ENCODE results near the gene HOXB8. TPM values are rescaled to one million over a fixed set of nuclear protein-coding genes. Genes with fewer than 3 reads are reported as not detected.

The HOXB8 gene
- total and polyA plus RNA-seq, 10 of the 15 experiments (the other 5 are each of a cell fraction or from before 2014, with no cell fraction given), result 0.21 TPM; not detected in 9

- peaks cover 7% of the 10 kb centered on the region for H3K79me2 ChIP-seq (ENCODE audit: control insufficient read depth, insufficient read depth, low read length)
- no peak overlapping the region for H3K4me2 ChIP-seq (ENCODE audit: control insufficient read depth, insufficient read depth)
- ChIA-PET POLR2A (interaction anchor here (0.9 kb wide), 1 partner anchor 69 kb away, joined by 3 read pairs; no protein-coding TSS in a partner anchor), RAD21 (ENCODE audit: unreplicated experiment) (interaction anchor here (1.0 kb wide), 2 partner anchors 27 to 61 kb away, joined by 3 read pairs; no protein-coding TSS in a partner anchor), CTCF (interaction anchor here (0.5 kb wide), 1 partner anchor 489 kb away, joined by 3 read pairs; no protein-coding TSS in a partner anchor), SMC1A (ENCODE audit: uncharacterized antibody, unreplicated experiment) (interaction anchor here (1.0 to 1.3 kb wide), 6 partner anchors 9 to 140 kb away, joined by 3 to 7 read pairs (median 4); no protein-coding TSS in a partner anchor)
- no peaks in the 10 kb centered on the region for H3K27me3 ChIP-seq (replicated peaks in 1 of 2; ENCODE audit: control insufficient read depth in 2 of 2, insufficient read depth in 2 of 2, low read length in 1 of 2)
- BruUV-seq (replicated peaks), result no TSS peak
- H4K20me1 ChIP-seq (ENCODE audit: control insufficient read depth, insufficient read depth), result no peaks in the 10 kb centered on the region
- H3K36me3 ChIP-seq (ENCODE audit: control insufficient read depth in 2 of 2, insufficient read depth in 2 of 2, low read length in 1 of 2), result no peaks in the 10 kb centered on the region
- H3K4me3 ChIP-seq, result no peak overlapping the region
- ATAC-seq, result no peak
- H2AFZ ChIP-seq (ENCODE audit: control insufficient read depth, low read depth, low read length), result no peak overlapping the region
- no peaks in the 10 kb centered on the region for H3K9me3 ChIP-seq (replicated peaks; ENCODE audit: control insufficient read depth, insufficient read depth, low read length)
- intact Hi-C loops (cut with micrococcal nuclease; ENCODE audit: unreplicated experiment) (no loop called here), in situ Hi-C loops (cut with MboI) (no loop called here)
- H3K4me1 ChIP-seq (ENCODE audit: control insufficient read depth, insufficient read depth, low read length), result peaks cover 13% of the 10 kb centered on the region
- no peak for FAIRE-seq
- no peak overlapping the region for H3K27ac ChIP-seq (ENCODE audit: control insufficient read depth, insufficient read depth)
- no peak for DNase-seq (ENCODE audit: low read depth, low spot score)
- H3K9ac ChIP-seq (ENCODE audit: control insufficient read depth, insufficient read depth, low read length), result no peak overlapping the region
- WGBS (ENCODE audit: insufficient coverage, insufficient replicate concordance, low lambda C conversion rate, missing lambda C conversion rate), result 57% methylated on average over 8 of the region's 8 CpGs
- TF ChIP-seq BRCA1 (IDR thresholded peaks at IDR 0.05; ENCODE audit: low read depth, low read length) (no peak), SIN3A (IDR thresholded peaks at IDR 0.05; ENCODE audit: low read depth, low read length) (no peak), BCLAF1 (IDR thresholded peaks at IDR 0.05) (no peak), REST (IDR thresholded peaks at IDR 0.05; ENCODE audit: low read depth, low read length) (no peak), MAX (IDR thresholded peaks at IDR 0.05; ENCODE audit: low read depth, low read length) (no peak), TBL1XR1 (IDR thresholded peaks at IDR 0.05; ENCODE audit: low read depth, low read length) (no peak), EP300 (IDR thresholded peaks at IDR 0.05; ENCODE audit: borderline replicate concordance in 1 of 2, control insufficient read depth in 1 of 2, low read depth in 2 of 2, low read length in 2 of 2) (no peak), NFYB (IDR thresholded peaks at IDR 0.05; ENCODE audit: insufficient read depth, low read depth, low read length) (no peak), ZBTB4 (CRISPR knock-in tag; IDR thresholded peaks at IDR 0.05) (no peak), E2F4 (IDR thresholded peaks at IDR 0.05; ENCODE audit: low read depth, low read length) (no peak)
Measured at GRCh38 chr17:48574505-48575065, 40.5 kb downstream of the HOXB8 start.
